ENCODE data around the gene KLK13.
A peak's percentile ranks its signal among the peaks of the same experiment; 100 is the strongest.

DNA sequence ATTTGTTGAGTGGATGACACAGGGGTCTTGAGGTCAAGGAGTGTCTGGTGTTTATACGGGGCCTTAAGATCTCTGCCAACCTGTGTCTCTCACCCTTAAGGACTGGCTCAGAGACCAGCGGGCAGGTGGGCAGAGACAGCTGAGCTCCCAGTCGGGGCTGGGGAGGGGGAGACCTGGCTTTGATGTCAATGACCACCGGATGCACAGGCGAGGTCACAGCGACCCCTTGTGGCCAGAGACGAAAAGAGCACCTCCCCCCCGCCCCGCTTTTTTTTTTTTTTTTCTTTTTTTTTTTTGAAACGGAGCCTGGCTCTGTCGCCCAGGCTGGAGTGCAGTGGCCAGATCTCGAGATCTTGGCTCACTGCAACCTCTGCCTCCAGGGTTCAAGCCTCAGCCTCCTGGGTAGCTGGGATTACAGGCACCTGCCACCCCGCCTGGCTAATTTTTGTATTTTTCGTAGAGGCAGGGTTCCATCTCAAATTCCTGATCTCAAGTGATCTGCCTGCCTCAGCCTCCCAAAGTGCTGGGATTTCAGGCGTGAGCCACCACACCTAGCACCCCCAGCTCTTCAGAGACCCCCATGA lies 29.9 kb upstream of the KLK13 start:
- TF ChIP-seq, protein P1, sequence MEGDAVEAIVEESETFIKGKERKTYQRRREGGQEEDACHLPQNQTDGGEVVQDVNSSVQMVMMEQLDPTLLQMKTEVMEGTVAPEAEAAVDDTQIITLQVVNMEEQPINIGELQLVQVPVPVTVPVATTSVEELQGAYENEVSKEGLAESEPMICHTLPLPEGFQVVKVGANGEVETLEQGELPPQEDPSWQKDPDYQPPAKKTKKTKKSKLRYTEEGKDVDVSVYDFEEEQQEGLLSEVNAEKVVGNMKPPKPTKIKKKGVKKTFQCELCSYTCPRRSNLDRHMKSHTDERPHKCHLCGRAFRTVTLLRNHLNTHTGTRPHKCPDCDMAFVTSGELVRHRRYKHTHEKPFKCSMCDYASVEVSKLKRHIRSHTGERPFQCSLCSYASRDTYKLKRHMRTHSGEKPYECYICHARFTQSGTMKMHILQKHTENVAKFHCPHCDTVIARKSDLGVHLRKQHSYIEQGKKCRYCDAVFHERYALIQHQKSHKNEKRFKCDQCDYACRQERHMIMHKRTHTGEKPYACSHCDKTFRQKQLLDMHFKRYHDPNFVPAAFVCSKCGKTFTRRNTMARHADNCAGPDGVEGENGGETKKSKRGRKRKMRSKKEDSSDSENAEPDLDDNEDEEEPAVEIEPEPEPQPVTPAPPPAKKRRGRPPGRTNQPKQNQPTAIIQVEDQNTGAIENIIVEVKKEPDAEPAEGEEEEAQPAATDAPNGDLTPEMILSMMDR (IDR thresholded peaks at IDR 0.05; ENCODE audit: poor library complexity), result peak; percentile 68
- no peak for TF ChIP-seq EZH2 (IDR thresholded peaks at IDR 0.05; ENCODE audit: borderline replicate concordance)
- TF ChIP-seq EZH2phosphoT487 (IDR thresholded peaks at IDR 0.05; ENCODE audit: low read depth, severe bottlenecking, unreplicated experiment), result no peak

Data from hepatocyte (in vitro differentiated cells).